ENCODE measurements around the gene DMD.

- TF ChIP-seq CHD2 (IDR thresholded peaks at IDR 0.05; ENCODE audit: low read length, partially characterized antibody): no peak
- no peak for TF ChIP-seq CTCF (IDR thresholded peaks at IDR 0.05)
- TF ChIP-seq, protein P1, sequence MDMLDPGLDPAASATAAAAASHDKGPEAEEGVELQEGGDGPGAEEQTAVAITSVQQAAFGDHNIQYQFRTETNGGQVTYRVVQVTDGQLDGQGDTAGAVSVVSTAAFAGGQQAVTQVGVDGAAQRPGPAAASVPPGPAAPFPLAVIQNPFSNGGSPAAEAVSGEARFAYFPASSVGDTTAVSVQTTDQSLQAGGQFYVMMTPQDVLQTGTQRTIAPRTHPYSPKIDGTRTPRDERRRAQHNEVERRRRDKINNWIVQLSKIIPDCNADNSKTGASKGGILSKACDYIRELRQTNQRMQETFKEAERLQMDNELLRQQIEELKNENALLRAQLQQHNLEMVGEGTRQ (IDR thresholded peaks at IDR 0.05): no peak
- TF ChIP-seq CBX8 (IDR thresholded peaks at IDR 0.05): no peak
- no peak for TF ChIP-seq POLR2A (IDR thresholded peaks at IDR 0.05; ENCODE audit: low read length)
These were observed 1985.5 kb downstream of the DMD start for GRCh38 chrX:31225819-31226218.

Measured in A549 (cell line).